AG04449 (cell line): ENCODE data around the gene PTPRM.

Source experiments
- CTCF ChIA-PET: fragments of 350-600 bp; formaldehyde crosslinking; extraction: SDS; loops from one replicate; lab custom pipeline; 2021; ENCODE audit warnings: antibody characterized with exemption; lab: Yijun Ruan, JAX
- POLR2A ChIA-PET: fragments of 400-600, 350-600 bp; formaldehyde crosslinking; extraction: SDS; loops from one replicate; lab custom pipeline; 2020; ENCODE audit warnings: antibody characterized with exemption, inconsistent platforms; lab: Yijun Ruan, JAX
- DNase-seq: peaks from one replicate; pipeline ENCODE4 v3.0.0-alpha.2; 2010; ENCODE audit warnings: low read depth, low spot score
- H3K4me3 ChIP-seq: 2 replicates; pipeline ENCODE4 v1.5.1; 2011; ENCODE audit warnings: low read depth, mild to moderate bottlenecking, control low read depth, low read length
- TF ChIP-seq, protein P1 (sequence below): IDR thresholded peaks from one replicate; pipeline ENCODE4 v1.5.1; 2011; ENCODE audit warnings: mild to moderate bottlenecking, moderate library complexity, low read length, control low read depth, inconsistent platforms; ENCODE audit not compliant: insufficient read depth; ENCODE audit errors: missing control alignments

The PTPRM gene

DNA sequence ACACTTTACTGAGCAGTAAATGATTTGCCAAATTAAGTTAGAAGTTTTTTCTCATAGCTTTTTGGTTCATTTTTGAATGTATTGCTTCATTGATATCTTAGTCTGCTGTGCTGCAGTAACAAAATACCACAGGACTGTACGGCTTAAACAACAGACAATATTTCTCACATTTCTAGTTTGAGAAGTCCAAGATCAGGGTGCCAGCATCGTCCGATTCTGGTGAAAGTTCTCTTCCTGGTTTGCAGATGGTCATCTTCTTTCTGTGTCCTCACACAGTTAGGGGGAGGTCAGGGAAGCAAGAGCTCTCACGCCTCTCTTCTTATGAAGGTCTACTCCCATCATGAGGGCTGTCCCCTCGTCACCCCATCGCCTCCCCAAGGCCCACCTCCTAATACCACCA lies 325.4 kb downstream of the PTPRM start:
- CTCF ChIA-PET = interaction anchor here (0.7 to 2.0 kb wide), 2 partner anchors 9 to 497 kb away, joined by 4 to 5 read pairs; no protein-coding TSS in a partner anchor
- H3K4me3 ChIP-seq = no peak overlapping the region
- no peak for DNase-seq
- POLR2A ChIA-PET = no interaction called here
- TF ChIP-seq, protein P1, sequence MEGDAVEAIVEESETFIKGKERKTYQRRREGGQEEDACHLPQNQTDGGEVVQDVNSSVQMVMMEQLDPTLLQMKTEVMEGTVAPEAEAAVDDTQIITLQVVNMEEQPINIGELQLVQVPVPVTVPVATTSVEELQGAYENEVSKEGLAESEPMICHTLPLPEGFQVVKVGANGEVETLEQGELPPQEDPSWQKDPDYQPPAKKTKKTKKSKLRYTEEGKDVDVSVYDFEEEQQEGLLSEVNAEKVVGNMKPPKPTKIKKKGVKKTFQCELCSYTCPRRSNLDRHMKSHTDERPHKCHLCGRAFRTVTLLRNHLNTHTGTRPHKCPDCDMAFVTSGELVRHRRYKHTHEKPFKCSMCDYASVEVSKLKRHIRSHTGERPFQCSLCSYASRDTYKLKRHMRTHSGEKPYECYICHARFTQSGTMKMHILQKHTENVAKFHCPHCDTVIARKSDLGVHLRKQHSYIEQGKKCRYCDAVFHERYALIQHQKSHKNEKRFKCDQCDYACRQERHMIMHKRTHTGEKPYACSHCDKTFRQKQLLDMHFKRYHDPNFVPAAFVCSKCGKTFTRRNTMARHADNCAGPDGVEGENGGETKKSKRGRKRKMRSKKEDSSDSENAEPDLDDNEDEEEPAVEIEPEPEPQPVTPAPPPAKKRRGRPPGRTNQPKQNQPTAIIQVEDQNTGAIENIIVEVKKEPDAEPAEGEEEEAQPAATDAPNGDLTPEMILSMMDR = no peak

DNA sequence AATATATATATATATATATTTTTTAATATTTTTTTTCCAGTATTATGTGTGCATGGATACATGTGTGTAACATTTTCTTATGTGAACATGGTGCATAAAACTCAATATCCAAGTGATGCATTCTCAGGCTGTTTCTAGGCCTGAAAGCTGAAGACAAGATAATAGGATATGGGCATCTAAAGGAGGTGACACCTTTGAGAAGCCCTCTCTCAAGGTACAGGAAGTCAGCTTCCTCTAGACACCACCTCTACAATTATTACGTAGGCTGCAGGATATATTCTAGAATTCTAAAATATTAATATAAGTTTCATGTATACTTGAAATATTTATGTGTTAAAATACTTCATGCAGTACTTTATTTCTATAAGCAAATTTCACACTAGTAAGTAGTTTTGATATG lies 327.5 kb downstream of the PTPRM start:
- H3K4me3 ChIP-seq = no peak overlapping the region
- ChIA-PET CTCF (no interaction called here), POLR2A (no interaction called here)
- no peak for DNase-seq
- TF ChIP-seq, protein P1 = no peak

DNA sequence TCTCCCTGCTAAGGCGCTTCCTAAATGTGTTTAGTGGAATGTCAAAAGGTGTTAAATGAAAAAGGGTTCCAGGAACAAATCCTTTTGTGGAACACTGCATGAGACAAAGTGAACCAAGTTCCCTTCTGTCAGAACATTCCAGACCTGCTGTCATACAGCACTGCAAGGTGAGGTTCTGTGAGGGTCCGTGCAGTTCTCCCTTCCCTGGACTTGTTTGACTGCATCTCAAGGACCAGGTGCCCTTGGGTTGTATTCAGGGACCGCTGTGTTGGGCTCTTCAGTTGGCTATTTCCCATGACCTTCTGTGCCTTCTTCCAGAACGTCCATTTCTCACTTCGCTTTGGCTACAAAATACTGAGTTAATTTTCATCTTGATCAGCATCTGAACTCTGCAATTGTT lies 328.2 kb downstream of the PTPRM start:
- H3K4me3 ChIP-seq = no peak overlapping the region
- no peak for DNase-seq
- POLR2A ChIA-PET = no interaction called here
- CTCF ChIA-PET = interaction anchor here (1.2 kb wide), 1 partner anchor 9 kb away, joined by 3 read pairs; no protein-coding TSS in a partner anchor
- TF ChIP-seq, protein P1 = no peak

DNA sequence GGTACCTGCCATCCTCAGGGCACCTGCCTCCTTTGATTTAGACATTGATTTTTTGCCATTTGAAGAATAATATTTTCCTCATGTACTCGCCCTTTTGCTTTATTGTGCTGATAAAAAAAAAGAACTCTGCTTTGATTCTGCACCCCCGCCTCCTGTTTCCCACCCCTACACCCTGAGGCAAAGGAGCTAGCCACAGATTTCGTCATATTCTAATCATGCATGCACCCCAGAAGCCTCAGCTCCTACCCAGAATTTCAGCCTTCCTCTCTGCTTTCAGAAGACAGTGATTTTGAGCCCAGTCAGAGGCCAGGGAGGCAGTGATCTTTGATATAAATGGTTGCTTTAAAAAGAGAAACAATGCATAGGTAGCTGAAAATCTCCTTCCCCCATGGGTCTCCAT lies 329.0 kb downstream of the PTPRM start:
- ChIA-PET POLR2A (no interaction called here), CTCF (interaction anchor here (1.2 kb wide), 1 partner anchor 10 kb away, joined by 3 read pairs; no protein-coding TSS in a partner anchor)
- H3K4me3 ChIP-seq = no peak overlapping the region
- TF ChIP-seq, protein P1 = no peak
- DNase-seq = no peak

DNA sequence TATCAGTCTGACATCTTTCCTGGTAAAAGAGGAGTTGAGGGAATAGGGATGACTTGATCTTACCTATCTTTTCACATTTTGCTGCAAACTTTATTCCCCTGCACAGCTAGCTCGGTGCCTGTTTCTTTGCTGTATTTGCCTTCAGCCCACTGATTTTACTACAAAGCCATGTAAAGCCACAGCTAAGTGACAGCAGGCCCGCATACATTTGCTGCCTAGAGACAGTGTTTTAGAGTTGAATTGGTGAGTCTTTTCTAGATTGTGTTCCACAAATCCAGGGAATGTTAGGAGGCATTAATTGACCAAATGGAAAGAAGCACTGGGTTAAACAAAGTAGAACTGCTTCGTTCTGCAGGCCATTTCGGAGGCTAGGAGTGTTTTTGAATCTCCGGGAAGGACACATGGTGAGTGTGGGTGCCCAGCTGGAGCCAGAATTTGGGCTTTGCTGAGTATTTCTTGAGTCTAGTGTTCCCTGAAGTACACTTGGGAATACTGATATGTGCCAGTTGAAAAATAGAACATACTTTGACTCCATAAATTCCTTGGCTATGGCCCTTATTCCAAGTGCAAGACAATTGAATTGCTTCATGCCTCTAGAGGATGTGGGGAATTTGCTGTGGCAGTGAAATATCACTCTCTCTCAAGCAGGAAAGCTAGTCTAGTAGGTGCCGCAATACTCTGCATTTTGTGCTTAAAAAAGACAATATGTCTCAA lies 329.8 kb downstream of the PTPRM start:
- CTCF ChIA-PET = interaction anchor here (0.6 kb wide), 1 partner anchor 503 kb away, joined by 3 read pairs; no protein-coding TSS in a partner anchor

DNA sequence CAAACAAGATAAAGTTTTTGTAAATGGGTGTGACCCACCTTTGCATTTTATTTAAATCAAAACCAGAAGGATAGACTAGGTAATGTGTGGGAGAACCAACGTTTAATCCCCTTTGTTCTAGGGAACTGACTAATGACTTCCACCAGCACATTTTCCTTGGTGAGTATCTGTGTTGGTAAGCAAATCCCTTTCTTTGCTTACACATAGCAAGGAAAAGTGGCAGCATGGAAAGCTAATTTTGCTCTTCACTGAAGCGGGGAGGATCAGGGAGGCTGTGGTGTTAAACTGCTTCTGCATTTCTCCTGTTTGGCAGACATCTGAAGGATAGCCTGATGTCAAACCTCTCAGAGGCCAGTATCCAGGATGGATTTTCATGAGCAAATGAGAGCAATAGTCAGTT lies 331.1 kb downstream of the PTPRM start:
- TF ChIP-seq, protein P1 = no peak
- POLR2A ChIA-PET = no interaction called here
- CTCF ChIA-PET = no interaction called here
- H3K4me3 ChIP-seq = no peak overlapping the region
- no peak for DNase-seq

More for the DNA sequence above, 329.8 kb downstream of the PTPRM start:
- no peak overlapping the region for H3K4me3 ChIP-seq
- DNase-seq = no peak
- TF ChIP-seq, protein P1 = no peak
- POLR2A ChIA-PET = no interaction called here
